Stimulated activated CD8-positive, alpha-beta memory T cell treated with anti-CD3 and anti-CD28 coated beads, Interleukin-12 subunit alpha, Interleukin-12 subunit beta, amount 100 ng/mL, for 1 hour (primary cell): Measurements from ENCODE around the gene DTD2.
A peak's percentile ranks its signal among the peaks of the same experiment; 100 is the strongest.
"Not testable (repeated sequence)": the region's sequence is repeated elsewhere in the genome, so short reads cannot be mapped to it uniquely, and the experiment has no call there.

ENCODE experiments used
- DNase-seq: peaks from one replicate; pipeline ENCODE4 v3.0.0-alpha.2; 2020; ENCODE audit warnings: low read depth

The DTD2 gene

GRCh38 chr14:31441273-31442111, 15.8 kb downstream of the DTD2 start:
- no peak for DNase-seq

- no peak for DNase-seq
Measured at GRCh38 chr14:31440280-31440679, 17.0 kb downstream of the DTD2 start.

- no peak for DNase-seq
Measured at GRCh38 chr14:31439561-31439960, 17.7 kb downstream of the DTD2 start.

GRCh38 chr14:31437045-31437691, 20.1 kb downstream of the DTD2 start:
- DNase-seq: not testable (repeated sequence)

- DNase-seq: no peak
Measured at GRCh38 chr14:31435276-31435675, 22.0 kb downstream of the DTD2 start.

- DNase-seq: no peak
Measured at GRCh38 chr14:31430634-31431264, 26.6 kb downstream of the DTD2 start.

- no peak for DNase-seq
Measured at GRCh38 chr14:31429791-31430190, 27.5 kb downstream of the DTD2 start.

GRCh38 chr14:31428011-31428410, 29.3 kb downstream of the DTD2 start:
- no peak for DNase-seq

- DNase-seq: no peak
Measured at GRCh38 chr14:31426663-31427062, 30.6 kb downstream of the DTD2 start.

- DNase-seq: no peak
Measured at GRCh38 chr14:31425905-31426304, 31.4 kb downstream of the DTD2 start.

GRCh38 chr14:31421200-31421599, 36.1 kb downstream of the DTD2 start:
- no peak for DNase-seq

- DNase-seq: peak; percentile 86
Measured at GRCh38 chr14:31420319-31421111, 36.8 kb downstream of the DTD2 start, which contains the start of gene HEATR5A. HEATR5A (minus strand) TSS chr14:31420550; CDS start chr14:31402975, 17,575 bp downstream.

- DNase-seq: no peak
Measured at GRCh38 chr14:31419967-31420318, 37.4 kb downstream of the DTD2 start.

- DNase-seq: no peak
Measured at GRCh38 chr14:31419179-31419966, 37.9 kb downstream of the DTD2 start.

GRCh38 chr14:31418440-31418839, 38.9 kb downstream of the DTD2 start:
- no peak for DNase-seq

- DNase-seq: no peak
Measured at GRCh38 chr14:31414190-31414833, 43.0 kb downstream of the DTD2 start.

GRCh38 chr14:31411218-31411727, 46.0 kb downstream of the DTD2 start:
- DNase-seq: no peak

- no peak for DNase-seq
Measured at GRCh38 chr14:31410048-31410650, 47.2 kb downstream of the DTD2 start.

- DNase-seq: no peak
Measured at GRCh38 chr14:31408421-31408820, 48.9 kb downstream of the DTD2 start.

GRCh38 chr14:31405599-31406232, 51.6 kb downstream of the DTD2 start:
- no peak for DNase-seq
